Thymus (tissue), 11 donors: ENCODE measurements around the gene SHISA7. TPM values are rescaled to one million over a fixed set of nuclear protein-coding genes. Genes with fewer than 3 reads are reported as not detected.

Source experiments
- DNase-seq, 9 donors: peaks; one replicate each; pipeline ENCODE4 v3.0.0-alpha.2; 2013; ENCODE audit warnings: low spot score in 9 of 9, low read depth in 6 of 9, missing footprints in 1 of 9
- H3K27ac ChIP-seq, 2 donors: one replicate each; pipeline ENCODE4 v1.5.1; 2013; ENCODE audit warnings: control low read depth in 1 of 2, low read depth in 1 of 2, low read length in 1 of 2, mild to moderate bottlenecking in 1 of 2, moderate library complexity in 1 of 2
- H3K27me3 ChIP-seq, 2 donors: one replicate each; pipeline ENCODE4 v1.5.1; 2013; ENCODE audit warnings: low read length in 1 of 2; ENCODE audit not compliant: control insufficient read depth in 2 of 2, insufficient read depth in 1 of 2
- H3K36me3 ChIP-seq, 2 donors: one replicate each; pipeline ENCODE4 v1.5.1; 2013; ENCODE audit warnings: low read length in 1 of 2, mild to moderate bottlenecking in 1 of 2, moderate library complexity in 1 of 2; ENCODE audit not compliant: control insufficient read depth in 2 of 2, insufficient read depth in 2 of 2
- H3K4me1 ChIP-seq, 2 donors: one replicate each; pipeline ENCODE4 v1.5.1; 2013; ENCODE audit warnings: low read length in 2 of 2; ENCODE audit not compliant: control insufficient read depth in 2 of 2, insufficient read depth in 2 of 2
- H3K4me3 ChIP-seq, 2 donors: one replicate each; pipeline ENCODE4 v1.5.1; 2013; ENCODE audit warnings: low read length in 2 of 2, control low read depth in 1 of 2, mild to moderate bottlenecking in 1 of 2
- H3K9me3 ChIP-seq, 2 donors: one replicate each; pipeline ENCODE4 v1.5.1; 2013; ENCODE audit warnings: low read length in 1 of 2, mild to moderate bottlenecking in 1 of 2; ENCODE audit not compliant: control insufficient read depth in 2 of 2, insufficient read depth in 1 of 2
- WGBS: extraction: QIAGEN DNeasy Blood & Tissue Kit; methylation state at CpG from one replicate; pipeline ENCODE4 v1.1.7; 2013; 5-methylcytosine and 5-hydroxymethylcytosine counted together
- polyA plus RNA-seq: library from polyadenylated mRNA; stranded (reverse); fragments of 200-250 nt; gene quantifications from one replicate; pipeline ENCODE4 v1.2.3, GENCODE V29; 2013
- total RNA-seq: library from RNA; stranded (reverse); fragments of 120-200 nt; gene quantifications from one replicate; pipeline ENCODE4 v1.2.4, GENCODE V29; 2013
- donor health status: healthy.

The SHISA7 gene
- total and polyA plus RNA-seq, 2 donors, result 0.05 to 0.11 TPM

DNA sequence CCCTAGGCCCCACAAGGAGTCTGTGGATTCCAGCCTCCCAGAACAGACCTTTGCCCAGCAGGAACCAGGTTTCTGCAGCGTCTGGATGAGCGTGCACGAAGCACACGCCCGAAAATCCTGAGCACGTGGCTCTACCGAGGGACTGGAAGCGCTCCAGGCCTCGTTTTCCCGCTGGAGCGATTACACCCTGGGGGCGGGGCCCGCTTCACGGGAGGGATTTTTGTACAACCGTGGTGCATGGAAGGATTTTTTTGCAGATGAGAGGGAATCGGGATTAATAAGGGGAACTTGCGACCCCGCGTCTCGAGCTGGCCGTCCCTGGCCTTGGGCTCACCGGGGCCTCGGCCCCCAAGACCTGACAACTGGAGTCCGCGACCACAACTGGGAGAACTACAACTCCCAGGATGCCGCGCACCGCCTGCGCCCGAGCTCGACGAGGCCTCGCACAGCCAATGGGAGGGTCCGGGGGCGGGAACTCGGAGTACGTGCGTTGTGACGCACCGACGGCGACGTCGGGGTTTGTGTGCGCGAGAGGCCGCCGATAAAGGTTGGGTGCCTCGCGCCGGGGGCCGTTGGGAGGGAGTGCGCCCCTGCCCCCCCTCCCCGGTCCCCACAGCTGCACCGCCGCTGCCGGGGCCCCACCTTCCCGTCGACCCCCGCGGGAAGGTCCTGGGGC is 33.1 kb upstream of the SHISA7 start, which contains the start of gene ZNF628:
Gene ZNF628 (plus strand): TSS at position 518 of the 676 bp plus-strand sequence. CDS start 3,294 bp downstream, outside the sequence.
- peak; percentile 95 to 100 (median 98) for DNase-seq
- Histone ChIP-seq H3K4me1 (peaks cover 25 to 68% of the 10 kb centered on the region in 2 donors), H3K27me3 (no peaks in the 10 kb centered on the region), H3K4me3 (peak within 1 kb of the TSS; percentile 56 to 75), H3K9me3 (no peaks in the 10 kb centered on the region), H3K36me3 (peaks cover 3 to 4% of the 10 kb centered on the region in 2 donors), H3K27ac (peak within 1 kb of the TSS; percentile 99)
- 2% methylated on average over 59 of the region's 61 CpGs for whole genome bisulfite sequencing

- H3K27ac ChIP-seq, result peak overlapping the region in 1 of 2 donors; percentile 12
- WGBS, result 95% methylated on average over 19 of the region's 19 CpGs
- DNase-seq, result no peak
- no peaks in the 10 kb centered on the region for H3K27me3 ChIP-seq
- H3K4me1 ChIP-seq, result peaks cover 13 to 52% of the 10 kb centered on the region in 2 donors
- no peak overlapping the region for H3K4me3 ChIP-seq
- no peaks in the 10 kb centered on the region for H3K9me3 ChIP-seq
- H3K36me3 ChIP-seq, result no peaks in the 10 kb centered on the region
Measured at GRCh38 chr19:55474269-55475265, 31.5 kb upstream of the SHISA7 start.

- H3K27ac ChIP-seq, result no peak overlapping the region
- 91% methylated on average over 16 of the region's 16 CpGs for WGBS
- no peaks in the 10 kb centered on the region for H3K27me3 ChIP-seq
- DNase-seq, result no peak
- H3K36me3 ChIP-seq, result no peaks in the 10 kb centered on the region
- H3K4me3 ChIP-seq, result no peak overlapping the region
- peaks cover 12 to 41% of the 10 kb centered on the region in 2 donors for H3K4me1 ChIP-seq
- no peaks in the 10 kb centered on the region for H3K9me3 ChIP-seq
Measured at GRCh38 chr19:55473225-55474012, 30.3 kb upstream of the SHISA7 start.

DNA sequence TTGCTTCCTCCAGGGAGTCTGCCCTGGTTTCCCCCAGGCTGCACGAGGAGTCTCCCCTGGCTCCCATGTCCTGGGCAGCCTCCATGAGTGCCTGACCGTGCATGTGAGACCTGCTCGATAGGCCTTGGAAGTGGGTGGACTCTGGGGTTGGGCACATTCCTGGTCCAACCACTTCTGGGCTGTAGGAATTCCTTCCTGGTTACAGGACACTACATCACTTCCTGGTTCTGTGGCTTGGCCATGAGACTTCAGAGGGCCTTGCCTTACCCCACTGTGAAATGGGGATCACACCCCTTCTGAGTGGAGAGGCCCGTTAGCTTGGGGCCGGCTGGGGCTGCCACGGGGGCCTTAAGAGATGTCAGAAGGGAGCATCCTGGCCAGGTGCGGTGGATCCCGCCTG is 29.4 kb upstream of the SHISA7 start:
- no peak for DNase-seq
- Histone ChIP-seq H3K27me3 (peaks cover 0 to 6% of the 10 kb centered on the region in 2 donors), H3K9me3 (no peaks in the 10 kb centered on the region), H3K4me1 (peaks cover 10 to 37% of the 10 kb centered on the region in 2 donors), H3K27ac (no peak overlapping the region), H3K4me3 (no peak overlapping the region), H3K36me3 (no peaks in the 10 kb centered on the region)
- WGBS, result 91% methylated on average over 8 of the region's 8 CpGs

- Histone ChIP-seq H3K4me3 (no peak overlapping the region), H3K27ac (no peak overlapping the region), H3K27me3 (peaks cover 2 to 7% of the 10 kb centered on the region in 2 donors), H3K9me3 (no peaks in the 10 kb centered on the region), H3K4me1 (peaks cover 10 to 31% of the 10 kb centered on the region in 2 donors), H3K36me3 (no peaks in the 10 kb centered on the region)
- 91% methylated on average over 13 of the region's 13 CpGs for WGBS
- no peak for DNase-seq
Measured at GRCh38 chr19:55471266-55471665, 28.2 kb upstream of the SHISA7 start.

DNA sequence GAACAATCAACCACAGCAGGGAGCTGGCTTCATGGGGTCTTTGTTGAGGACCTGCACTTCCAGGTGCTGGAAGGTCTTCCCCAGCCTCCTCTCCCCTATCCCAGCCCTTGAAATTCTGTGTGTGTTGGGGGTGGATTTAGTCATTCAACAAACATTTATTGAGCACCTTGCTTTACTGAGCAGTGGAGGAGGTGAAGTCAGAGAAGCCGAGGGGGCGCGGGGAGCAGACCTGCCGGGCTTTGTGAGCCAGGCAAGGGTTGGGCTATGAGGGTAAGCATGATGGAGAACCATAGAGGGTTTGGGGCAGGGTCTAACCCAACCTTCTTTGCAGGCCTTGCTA is 24.9 kb upstream of the SHISA7 start:
- H3K9me3 ChIP-seq, result no peaks in the 10 kb centered on the region
- no peaks in the 10 kb centered on the region for H3K36me3 ChIP-seq
- H3K27me3 ChIP-seq, result peaks cover 2 to 32% of the 10 kb centered on the region in 2 donors
- H3K27ac ChIP-seq, result no peak overlapping the region
- no peak for DNase-seq
- 32% methylated on average over 4 of the region's 4 CpGs for WGBS
- no peak overlapping the region for H3K4me3 ChIP-seq
- H3K4me1 ChIP-seq, result peaks cover 4 to 5% of the 10 kb centered on the region in 2 donors

- Histone ChIP-seq H3K27ac (no peak overlapping the region), H3K36me3 (no peaks in the 10 kb centered on the region), H3K27me3 (peaks cover 2 to 38% of the 10 kb centered on the region in 2 donors), H3K4me3 (no peak overlapping the region), H3K4me1 (peaks cover 4 to 6% of the 10 kb centered on the region in 2 donors), H3K9me3 (no peaks in the 10 kb centered on the region)
- peak in 2 of 9 donors; percentile 49 to 61 for DNase-seq
- 41% methylated on average over 29 of the region's 29 CpGs for WGBS
Measured at GRCh38 chr19:55467236-55468053, 24.3 kb upstream of the SHISA7 start.

- Histone ChIP-seq H3K36me3 (no peaks in the 10 kb centered on the region), H3K4me1 (peaks cover 11 to 13% of the 10 kb centered on the region in 2 donors), H3K27ac (no peak overlapping the region), H3K27me3 (peaks cover 2 to 40% of the 10 kb centered on the region in 2 donors), H3K4me3 (no peak overlapping the region), H3K9me3 (peaks cover 0 to 5% of the 10 kb centered on the region in 2 donors)
- 84% methylated on average over 4 of the region's 4 CpGs for WGBS
- no peak for DNase-seq
Measured at GRCh38 chr19:55466241-55466614, 23.1 kb upstream of the SHISA7 start.
